Activated CD4-positive, alpha-beta T cell treated with anti-CD3 and anti-CD28 coated beads, Interleukin-2, Interleukin-4, amounts not matched to agents 100 ng/mL and 50 ng/mL, durations not matched to agents 16 hours and 8 hours (primary cell): ENCODE measurements around the gene GPT2.
"Not testable (repeated sequence)": the region's sequence is repeated elsewhere in the genome, so short reads cannot be mapped to it uniquely, and the experiment has no call there.

Experiments used
- DNase-seq: peaks from one replicate; pipeline ENCODE4 v3.0.0-alpha.2; 2020; ENCODE audit warnings: low spot score

The GPT2 gene

DNA sequence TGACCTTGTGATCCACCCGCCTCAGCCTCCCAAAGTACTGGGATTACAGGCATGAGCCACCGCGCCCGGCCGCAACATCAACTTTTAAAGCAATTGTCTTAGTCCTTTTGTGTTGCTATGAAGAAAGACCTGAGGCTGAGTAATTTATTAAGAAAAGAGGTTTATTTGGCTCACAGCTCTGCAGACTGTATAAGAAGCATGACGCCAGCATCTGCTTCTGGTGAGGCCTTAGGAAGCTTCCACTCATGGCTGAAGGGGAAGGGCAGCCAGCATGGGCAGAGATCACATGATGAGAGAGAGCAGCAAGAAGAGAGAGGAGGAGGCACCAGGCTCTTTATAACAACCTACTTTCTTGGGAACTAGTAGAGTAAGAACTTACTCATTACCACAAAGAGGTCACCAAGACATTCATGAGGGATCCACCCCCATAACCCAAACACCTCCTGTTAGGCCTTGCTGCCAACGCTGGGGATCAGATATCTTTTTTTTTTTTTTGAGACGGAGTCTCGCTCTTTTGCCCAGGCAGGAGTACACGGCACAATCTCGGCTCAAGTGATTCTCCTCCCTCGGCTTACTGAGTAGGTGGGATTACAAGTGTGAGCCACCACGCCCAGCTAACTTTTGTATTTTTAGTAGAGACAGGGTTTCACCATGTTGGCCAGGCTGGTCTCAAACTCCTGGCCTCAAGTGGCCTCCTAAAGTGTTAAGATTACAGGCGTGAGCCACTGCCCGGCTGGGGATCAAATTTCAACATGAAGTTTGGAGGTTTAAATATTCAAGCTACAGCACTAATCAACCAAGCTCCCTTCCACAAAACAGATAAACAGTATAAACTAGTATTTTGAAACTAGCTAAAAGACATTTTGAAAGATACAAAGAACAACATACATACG lies 21.4 kb upstream of the GPT2 start:
- DNase-seq: no peak

DNA sequence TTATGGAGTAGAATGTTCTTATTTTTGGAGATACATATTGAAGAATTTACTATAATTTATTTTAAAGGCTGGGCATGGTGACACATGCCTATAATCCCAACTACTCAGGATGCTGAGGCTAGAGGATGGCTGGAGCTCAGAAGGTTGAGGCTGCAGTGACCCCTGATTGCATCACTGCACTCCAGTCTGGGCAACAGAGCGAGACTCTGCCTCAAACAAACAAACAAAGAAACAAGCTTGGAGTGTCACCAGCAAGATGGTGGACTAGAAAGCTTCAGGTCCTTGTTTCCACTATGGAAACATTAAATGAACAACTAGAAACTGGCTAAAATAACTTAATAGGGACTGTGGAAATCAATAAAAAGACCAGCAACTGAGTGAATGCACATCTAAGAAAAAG lies 17.9 kb upstream of the GPT2 start:
- no peak for DNase-seq

DNA sequence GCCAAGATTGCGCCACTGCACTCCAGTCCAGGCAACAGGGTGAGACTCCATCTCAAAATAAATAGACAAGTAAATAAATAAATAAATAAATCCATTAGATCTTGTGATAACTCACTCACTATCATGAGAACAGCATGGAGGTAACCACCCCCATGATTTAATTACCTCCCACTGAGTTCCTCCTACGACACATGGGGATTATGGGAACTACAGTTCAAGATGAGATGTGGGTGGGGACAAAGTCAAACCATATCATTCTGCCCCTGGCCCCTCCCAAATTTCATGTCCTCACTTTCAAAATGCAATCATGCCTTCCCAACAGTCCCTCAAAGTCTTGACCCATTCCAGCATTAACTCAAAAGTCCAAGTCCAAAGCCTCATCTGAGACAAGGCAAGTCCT lies 16.7 kb upstream of the GPT2 start:
- not testable (repeated sequence) for DNase-seq

DNA sequence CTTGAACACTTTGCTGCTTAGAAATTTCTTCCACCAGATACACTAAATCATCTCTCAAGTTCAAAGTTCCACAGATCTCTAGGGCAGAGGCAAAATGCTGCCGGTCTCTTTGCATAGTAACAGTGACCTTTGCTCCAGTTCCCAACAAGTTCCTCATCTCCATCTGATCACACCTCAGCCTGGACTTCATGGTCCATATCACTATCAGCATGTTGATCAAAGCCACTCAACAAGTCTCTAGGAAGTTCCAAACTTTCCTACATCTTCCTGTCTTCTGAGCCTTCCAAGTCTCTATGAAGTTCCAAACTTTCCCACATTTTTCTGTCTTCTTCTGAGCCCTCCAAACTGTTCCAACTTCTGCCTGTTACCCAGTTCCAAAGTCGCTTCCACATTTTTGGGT lies 15.3 kb upstream of the GPT2 start:
- DNase-seq: not testable (repeated sequence)

DNA sequence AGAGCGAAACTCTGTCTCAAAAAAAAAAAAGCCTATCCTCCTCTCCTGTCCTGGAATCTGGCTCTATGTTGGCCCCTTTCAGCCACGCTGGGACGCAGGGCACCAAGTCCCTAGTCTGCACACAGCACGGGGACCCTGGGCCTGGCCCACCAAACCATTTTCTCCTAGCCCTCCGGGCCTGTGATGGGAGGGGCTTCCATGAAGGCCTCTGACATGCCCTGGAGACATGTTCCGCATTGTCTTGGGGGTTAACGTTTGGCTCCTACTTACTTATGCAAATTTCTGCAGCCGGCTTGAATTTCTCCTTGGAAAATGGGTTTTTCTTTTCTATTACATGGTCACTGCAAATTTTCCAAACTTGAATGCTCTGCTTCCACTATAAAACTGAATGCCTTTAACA lies 12.6 kb upstream of the GPT2 start:
- no peak for DNase-seq

DNA sequence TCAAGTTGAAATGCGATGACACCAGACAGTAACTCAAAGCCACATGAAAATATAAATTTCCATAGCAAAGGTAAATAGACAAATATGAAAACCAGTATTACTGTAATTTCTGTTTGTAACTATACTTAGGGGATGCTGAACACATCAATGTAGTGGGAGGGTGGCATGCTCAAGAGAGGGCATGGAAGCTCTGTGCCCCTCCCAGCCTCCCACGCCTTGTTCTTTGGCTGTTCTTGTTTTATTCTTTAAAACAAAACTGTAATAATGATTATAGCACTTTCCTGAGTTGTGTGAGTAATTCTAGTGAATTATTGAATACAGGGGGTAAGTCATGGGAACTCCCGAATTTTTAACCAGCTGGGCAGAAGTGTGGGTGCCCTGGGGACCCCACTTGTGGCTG lies 11.0 kb upstream of the GPT2 start:
- DNase-seq: no peak

DNA sequence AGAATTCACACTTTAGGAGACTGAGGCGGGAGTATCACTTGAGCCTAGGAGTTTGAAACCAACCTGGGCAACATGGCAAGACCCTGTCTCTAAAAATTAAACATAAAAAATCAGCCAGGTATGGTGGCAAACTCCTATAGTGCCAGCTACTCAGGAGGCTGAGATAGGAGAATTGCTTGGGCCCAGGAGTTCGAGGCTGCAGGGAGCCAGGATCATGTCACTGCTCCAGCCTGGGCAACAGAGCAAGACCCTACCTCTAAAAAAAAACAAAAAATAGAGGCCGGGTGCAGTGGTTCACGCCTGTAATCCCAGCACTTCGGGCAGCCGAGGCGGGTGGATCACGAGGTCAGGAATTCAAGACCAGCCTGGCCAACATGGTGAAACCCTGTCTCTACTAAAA lies 8.9 kb upstream of the GPT2 start:
- no peak for DNase-seq

DNA sequence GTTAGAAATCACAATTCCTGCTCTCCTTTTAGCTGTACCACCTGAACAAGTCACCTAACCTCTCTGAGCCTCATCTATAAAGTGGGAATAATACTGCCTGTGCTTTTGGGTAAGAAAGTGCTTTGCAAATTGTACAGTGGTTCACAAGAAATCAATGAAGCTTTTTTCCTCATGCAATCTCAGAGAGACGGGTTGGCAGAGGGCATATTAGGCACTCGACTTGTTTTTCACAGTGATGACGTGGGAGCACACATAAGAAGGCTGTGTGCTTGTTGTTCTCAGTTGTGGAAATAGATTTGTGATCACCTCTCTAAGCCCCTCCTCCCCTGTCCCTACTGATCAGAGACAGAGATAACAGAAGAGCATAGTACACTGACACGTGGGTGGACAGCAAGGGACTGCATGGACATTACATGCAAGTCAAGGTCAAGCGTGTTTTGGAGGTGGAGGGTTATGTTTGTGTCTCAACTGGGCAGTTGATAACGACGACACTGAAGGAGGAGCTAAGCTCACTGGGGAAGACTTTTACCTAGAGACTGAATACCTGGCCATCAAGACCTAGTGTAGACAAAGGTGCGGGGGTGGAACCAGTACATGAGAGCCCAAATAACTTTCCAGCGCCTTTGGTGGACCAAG lies 1.7 kb upstream of the GPT2 start:
- no peak for DNase-seq

DNA sequence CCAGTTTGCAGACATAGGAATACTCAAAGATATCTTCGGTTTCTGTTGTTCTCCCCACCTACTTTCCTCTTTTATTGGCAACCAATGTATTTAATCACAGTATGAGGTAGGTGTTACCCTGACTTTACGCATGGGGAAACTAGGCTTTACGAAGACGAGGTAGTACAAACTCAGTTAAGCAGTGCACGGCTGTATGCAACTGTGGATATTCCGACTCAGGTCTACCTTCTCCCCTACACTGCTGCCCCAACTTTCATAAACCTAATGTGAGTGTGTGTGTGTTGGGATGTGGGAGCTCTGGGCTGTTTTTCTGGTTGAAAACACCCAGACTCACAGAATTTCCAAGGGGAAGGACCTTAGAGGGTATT lies 1.2 kb upstream of the GPT2 start:
- DNase-seq: no peak

DNA sequence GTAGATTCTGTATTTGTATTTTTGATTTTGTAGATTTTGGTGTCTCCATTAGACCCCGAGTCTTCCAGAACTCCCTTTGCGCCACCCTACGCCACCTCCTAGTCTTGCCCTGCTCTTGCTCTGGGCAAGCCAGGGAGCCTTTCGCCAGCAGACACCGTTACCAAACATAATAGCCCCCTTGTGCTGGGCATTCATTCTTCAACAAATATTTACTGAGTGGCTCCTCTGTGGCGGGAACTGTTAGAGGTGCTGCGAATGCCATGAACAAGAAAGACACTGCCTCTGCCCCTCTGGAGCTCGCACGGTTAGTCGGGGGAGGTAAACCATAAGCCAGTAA lies 841 bp upstream of the GPT2 start:
- no peak for DNase-seq

DNA sequence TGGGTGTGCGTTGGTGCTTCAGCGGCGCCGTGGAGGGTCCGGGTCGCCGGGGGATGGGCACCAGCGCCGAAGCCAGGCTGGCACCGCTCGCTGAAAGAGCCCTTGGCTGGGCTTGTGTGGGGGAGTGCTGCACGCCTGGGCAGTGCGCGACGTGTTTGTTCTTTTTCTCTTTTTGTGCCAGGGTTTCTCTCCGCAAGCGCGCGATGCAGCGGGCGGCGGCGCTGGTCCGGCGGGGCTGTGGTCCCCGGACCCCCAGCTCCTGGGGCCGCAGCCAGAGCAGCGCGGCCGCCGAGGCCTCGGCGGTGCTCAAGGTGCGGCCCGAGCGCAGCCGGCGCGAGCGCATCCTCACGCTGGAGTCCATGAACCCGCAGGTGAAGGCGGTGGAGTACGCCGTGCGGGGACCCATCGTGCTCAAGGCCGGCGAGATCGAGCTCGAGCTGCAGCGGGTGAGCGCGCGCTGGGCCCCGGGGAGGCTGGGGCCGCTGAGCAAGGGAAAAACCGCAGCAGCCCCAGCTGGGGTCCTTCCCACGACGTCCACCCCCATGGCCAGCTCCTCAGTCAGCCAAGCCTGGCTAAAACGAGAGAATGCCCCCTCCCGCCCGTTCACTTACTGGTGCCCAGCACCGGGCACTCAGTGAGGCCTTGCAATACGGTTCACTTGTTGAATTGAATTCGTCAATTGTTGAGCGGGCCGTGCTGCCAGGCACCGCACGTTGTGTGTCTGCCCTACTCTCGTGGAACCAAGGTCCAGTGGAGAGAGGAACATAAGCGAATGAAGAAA lies 541 bp downstream of the GPT2 start:
- DNase-seq: no peak

DNA sequence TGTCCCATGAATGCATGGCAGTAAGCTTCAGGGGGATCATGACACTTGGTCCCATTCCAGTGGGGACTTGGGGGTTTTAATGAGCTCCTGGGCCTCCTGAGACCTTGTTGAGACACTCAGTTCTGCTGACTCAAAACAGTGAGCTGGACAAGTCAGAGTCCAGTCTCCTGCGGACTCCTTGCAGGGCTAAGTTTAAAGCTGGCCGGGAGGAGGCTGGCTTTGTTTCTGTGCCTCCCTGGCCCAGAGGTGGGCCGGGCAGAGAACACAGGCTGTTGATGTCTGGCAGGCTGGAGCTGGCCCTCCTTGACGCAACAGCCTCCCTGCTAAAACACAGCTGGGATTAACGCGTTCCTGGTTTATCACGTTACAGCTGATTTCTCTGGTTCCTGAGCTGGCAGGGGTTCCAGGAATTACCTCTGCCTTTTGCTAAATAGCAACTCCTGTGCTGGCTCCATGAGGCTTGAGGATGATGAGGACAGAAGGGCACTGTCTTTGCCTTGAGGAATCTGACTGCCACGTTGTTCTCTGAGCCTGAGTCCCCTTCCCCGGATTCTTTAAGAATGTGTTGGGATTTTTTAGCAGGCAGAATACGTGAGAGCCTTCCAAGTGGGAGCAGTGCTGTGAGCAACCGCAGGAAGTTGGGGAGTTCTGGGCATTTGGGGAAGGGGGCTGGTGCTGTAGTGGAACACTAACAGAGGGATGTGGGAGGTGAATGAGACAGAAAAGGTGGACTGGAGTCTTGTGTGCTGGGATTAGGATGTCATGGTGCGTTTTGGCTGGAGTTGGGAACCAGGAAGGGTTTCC lies 2.0 kb downstream of the GPT2 start:
- no peak for DNase-seq

DNA sequence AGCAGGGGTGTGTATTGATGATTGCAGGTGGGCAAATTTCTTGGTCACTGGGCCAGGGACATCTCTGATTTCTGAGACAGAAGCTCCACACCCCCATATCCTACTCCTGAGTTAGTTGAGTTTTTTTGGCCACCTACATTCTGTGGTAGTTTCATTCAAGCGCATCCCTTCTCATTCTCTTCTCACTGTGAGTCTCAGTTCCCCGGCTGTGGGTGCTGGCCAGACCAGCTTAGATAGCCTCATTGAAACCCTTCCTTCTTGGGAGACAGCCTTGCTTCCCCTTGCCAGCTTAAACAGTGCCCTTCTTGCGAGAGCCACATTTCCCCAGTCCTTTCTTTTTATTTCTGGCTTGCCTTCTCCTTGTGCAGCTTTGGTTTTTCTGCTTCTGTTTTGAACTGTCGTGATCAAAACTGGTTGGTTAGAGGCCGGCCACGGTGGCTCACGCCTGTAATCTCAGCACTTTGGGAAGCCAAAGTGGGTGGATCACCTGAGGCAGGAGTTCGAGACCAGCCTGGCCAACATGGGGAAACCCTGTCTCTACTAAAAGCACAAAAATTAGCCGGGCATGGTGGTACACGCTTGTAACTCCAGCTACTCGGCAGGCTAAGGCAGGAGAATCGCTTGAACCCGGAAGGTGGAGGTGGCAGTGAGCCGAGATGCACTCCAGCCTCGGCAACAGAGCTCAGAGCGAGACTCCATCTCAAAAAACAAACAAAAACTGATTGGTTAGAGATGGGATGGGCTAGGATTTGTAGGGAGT lies 2.8 kb downstream of the GPT2 start:
- no peak for DNase-seq

DNA sequence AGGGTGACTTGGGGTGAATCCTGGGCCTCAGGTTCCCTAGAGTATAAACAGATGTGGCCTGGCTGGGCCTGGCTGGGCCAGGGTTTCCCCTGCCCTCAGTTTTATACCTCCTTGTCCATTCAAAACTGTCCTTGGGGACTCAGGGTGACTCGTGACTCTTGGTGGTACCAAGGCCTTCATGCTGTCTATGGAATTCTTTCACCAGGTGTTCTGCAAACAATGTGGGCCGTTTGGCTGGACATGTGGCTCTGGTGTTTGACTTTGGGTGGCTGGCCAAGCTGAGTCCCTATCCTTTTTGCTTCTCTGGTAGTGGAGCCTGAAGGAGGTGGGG lies 3.3 kb downstream of the GPT2 start:
- no peak for DNase-seq

DNA sequence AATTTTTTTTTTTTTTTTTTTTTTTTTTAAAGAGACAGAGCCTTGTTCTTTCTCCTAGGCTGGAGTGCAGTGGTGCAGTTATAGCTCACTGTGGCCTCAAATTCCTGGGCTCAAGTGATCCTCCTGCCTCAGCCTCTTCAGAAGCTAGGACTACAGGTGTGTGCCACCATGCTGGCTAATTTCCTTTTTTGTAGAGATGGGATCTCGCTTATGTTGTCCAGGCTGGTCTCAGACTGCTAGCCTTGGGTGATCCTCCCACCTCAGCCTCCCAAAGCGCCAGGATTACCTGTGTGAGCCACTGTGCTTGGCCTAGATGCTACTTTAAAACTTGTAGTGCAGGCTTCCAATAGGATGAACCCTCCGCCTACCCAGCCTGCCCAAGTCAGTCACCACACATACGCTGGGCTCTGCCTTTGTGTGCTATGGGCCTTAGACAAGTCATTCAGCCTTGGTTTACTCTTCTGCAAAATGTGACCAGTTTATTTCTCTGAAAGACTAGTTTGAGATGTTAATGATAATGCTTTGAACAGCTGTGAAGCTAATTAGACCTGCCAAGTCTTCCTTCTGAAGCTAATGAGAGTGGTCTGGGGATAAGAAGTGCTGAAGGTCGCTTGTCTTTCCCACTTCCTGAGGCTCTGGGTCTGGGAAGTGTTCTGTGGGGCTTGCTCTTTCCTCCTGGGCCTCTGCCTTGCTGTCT lies 5.2 kb downstream of the GPT2 start:
- DNase-seq: no peak

DNA sequence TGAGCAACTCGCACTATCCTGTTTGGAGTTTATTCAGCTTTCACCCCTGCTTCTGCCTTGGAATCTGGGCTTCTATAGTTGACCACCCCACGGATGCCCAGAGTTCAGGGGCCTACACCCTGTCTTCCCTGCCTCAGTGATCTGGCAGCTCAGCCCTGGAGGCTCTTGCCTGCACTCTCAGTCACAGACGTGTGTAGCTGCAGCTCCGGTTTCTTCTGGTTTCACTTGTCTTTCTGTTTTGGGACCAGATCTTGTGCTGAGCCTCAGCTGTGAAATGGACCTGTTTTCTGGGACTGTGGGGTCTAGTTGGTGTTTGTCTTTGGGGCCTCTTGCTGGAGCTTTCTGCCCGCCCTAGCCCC lies 5.8 kb downstream of the GPT2 start:
- no peak for DNase-seq

DNA sequence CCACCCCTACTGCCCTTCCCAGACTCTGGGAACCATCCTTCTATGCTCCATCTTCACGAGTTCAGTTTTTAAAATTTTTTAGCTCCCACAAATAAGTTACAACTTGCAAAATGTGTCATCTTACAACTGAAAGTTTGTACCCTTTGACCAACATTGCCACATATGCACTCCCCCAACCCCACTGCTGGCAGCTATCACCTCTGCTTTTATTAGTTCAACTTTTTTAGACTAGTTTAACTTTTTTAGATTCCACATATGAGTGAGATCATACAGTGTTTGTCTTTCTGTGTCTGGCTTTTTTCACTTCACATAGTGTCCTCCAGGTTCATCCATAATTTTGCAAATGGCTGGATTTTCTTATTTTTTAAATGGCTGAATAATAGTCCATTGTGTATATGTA lies 7.7 kb downstream of the GPT2 start:
- no peak for DNase-seq

DNA sequence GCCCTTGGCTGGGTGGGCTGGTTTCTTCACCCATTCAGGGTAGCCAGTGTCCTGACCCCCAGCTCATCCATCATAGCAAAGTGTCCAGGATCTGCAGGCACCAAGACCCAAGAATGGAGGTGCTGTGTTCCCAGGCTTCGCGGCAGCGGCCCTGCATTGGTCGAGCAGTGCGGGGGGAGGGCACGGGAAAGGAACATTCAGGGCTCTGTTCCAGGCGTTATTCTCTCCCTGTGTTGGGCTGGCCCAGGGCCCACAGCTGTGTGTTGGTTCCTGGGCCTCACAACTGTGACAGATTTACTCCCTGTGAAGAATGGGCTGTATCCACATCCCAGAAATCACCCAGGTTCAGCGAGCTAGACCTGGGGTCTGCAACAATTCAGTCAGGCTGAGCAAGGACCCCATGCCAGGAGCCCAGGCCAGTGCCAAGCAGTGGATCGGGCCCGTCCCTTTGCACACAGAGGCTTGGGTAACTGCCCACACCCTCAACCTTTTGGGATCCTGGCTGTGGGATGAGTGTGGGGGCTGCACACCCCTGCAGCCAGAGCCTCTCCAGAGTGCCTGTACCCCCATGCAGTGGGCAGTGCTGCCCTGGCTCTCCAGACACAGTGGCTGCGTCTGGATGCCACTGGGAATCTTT lies 10.0 kb downstream of the GPT2 start:
- no peak for DNase-seq

DNA sequence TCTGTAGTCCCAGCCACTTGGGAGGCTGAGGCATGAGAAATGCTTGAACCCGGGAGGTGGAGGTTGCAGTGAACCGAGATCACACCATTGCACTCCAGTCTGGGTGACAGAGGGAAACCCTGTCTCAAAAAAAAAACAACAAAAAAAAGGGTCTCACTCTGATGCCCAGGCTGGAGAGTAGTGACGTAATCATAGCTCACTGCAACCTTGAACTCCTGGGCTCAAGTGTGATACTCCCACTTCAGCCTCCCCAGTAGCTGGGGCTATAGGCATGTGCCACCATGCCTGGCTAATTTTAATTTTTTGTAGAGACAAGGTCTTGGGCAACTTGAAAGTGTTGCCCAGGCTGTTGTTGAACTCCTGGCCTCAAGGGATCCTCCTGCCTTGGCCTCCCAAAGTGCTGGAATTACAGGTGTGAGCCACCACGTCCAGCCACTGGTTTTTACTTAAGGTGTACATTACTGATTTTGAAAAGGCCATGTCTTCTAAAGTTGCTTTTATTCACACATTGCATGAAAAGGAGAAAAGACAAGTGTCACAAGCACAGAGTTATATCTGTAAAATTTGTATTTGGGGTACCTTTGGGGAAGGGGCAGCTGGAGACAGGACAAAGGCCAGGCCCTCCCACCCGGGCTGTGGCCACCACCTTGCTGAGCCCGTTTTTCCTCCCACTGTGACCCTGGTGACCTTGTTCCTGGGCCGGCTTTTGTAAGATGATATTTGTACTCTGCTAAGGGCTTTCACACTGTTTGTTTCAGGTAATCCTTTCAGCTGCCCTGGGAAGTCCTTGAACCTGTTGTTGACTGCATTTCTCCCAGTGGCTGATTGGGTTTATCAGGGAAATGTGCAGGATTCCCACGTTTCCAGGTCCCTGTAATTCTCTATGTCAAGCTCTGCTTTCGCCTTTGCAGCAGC lies 11.5 kb downstream of the GPT2 start:
- no peak for DNase-seq
